NCI-H446 treated with DMSO at 0.1 percent for 48 hours (cell line): ENCODE data around the gene TRIP10.
"Not testable (repeated sequence)": the region's sequence is repeated elsewhere in the genome, so short reads cannot be mapped to it uniquely, and the experiment has no call there.

Experiments
- DNase-seq: peaks from one replicate; lab custom pipeline; 2025; lab: John Stamatoyannopoulos, UW

TRIP10 gene

GRCh38 chr19:6743066-6743465 lies 3.6 kb downstream of the TRIP10 start:
- DNase-seq = no peak

GRCh38 chr19:6743714-6744380 lies 4.4 kb downstream of the TRIP10 start:
- no peak for DNase-seq

GRCh38 chr19:6744381-6745301 lies 5.2 kb downstream of the TRIP10 start:
- DNase-seq = no peak

GRCh38 chr19:6745965-6746364 lies 6.5 kb downstream of the TRIP10 start:
- no peak for DNase-seq

- not testable (repeated sequence) for DNase-seq
These were observed 9.1 kb downstream of the TRIP10 start for GRCh38 chr19:6748543-6748942.

- DNase-seq = no peak
These were observed 10.6 kb downstream of the TRIP10 start for GRCh38 chr19:6750062-6750461.

- DNase-seq = no peak
These were observed 11.7 kb downstream of the TRIP10 start for GRCh38 chr19:6751189-6751588.

- no peak for DNase-seq
These were observed 13.0 kb downstream of the TRIP10 start for GRCh38 chr19:6752256-6753177.

- DNase-seq = no peak
These were observed 13.9 kb downstream of the TRIP10 start for GRCh38 chr19:6753178-6754031.

- no peak for DNase-seq
These were observed 14.7 kb downstream of the TRIP10 start for GRCh38 chr19:6754136-6754535.

GRCh38 chr19:6754653-6755463 lies 15.4 kb downstream of the TRIP10 start:
- no peak for DNase-seq

- no peak for DNase-seq
These were observed 21.1 kb downstream of the TRIP10 start for GRCh38 chr19:6760606-6761005.

GRCh38 chr19:6761053-6761676 lies 21.7 kb downstream of the TRIP10 start:
- DNase-seq = no peak

- not testable (repeated sequence) for DNase-seq
These were observed 22.8 kb downstream of the TRIP10 start for GRCh38 chr19:6762253-6762797.

- DNase-seq = no peak
These were observed 26.4 kb downstream of the TRIP10 start for GRCh38 chr19:6765738-6766356.

GRCh38 chr19:6766357-6767080 lies 27.0 kb downstream of the TRIP10 start:
- DNase-seq = no peak

GRCh38 chr19:6767081-6767356 lies 27.5 kb downstream of the TRIP10 start:
- DNase-seq = no peak

GRCh38 chr19:6767357-6768235 lies 28.1 kb downstream of the TRIP10 start, which contains the start of gene SH2D3A:
TSS of gene SH2D3A (minus strand) at chr19:6767435. CDS start at chr19:6763748, 3,687 bp downstream.
- no peak for DNase-seq
